HepG2 (cell line): ENCODE measurements around the gene TBX6. TPM values are rescaled to one million over a fixed set of nuclear protein-coding genes. Genes with fewer than 3 reads are reported as not detected.
A peak's percentile ranks its signal among the peaks of the same experiment; 100 is the strongest.

ENCODE experiments used
- ESRRA ChIP-seq: sonication (generic); formaldehyde crosslinking; IDR thresholded peaks from 2 replicates; pipeline ENCODE4 v1.5.1; 2020; ENCODE audit warnings: mild to moderate bottlenecking, low read depth, missing genetic modification reagents
- RBFOX2 ChIP-seq: fragments of 200-400 bp; formaldehyde crosslinking; IDR thresholded peaks from 2 replicates; pipeline ENCODE4 v1.6.1; 2017; ENCODE audit warnings: low read depth, mild to moderate bottlenecking, low read length
- SRSF9 ChIP-seq: fragments of 200-400 bp; formaldehyde crosslinking; IDR thresholded peaks from 2 replicates; pipeline ENCODE4 v1.6.1; 2018; ENCODE audit warnings: borderline replicate concordance, mild to moderate bottlenecking, low read depth, low read length; ENCODE audit not compliant: insufficient read depth, poor library complexity, severe bottlenecking
- SRY ChIP-seq: sonication (generic); formaldehyde crosslinking; IDR thresholded peaks from 2 replicates; pipeline ENCODE4 v1.8.0; 2022; ENCODE audit warnings: mild to moderate bottlenecking, missing genetic modification reagents
- TCF12 ChIP-seq, 2 experiments: fragments of 450-650 bp in 1 of 2; sonication (generic) in 1 of 2; formaldehyde crosslinking in 1 of 2; IDR thresholded peaks; 2 replicates each; pipeline versions ENCODE4 v1.6.1 to v1.8.0; 2017 to 2022; ENCODE audit warnings: antibody characterized with exemption in 1 of 2, mild to moderate bottlenecking in 1 of 2, missing genetic modification reagents in 1 of 2, moderate library complexity in 1 of 2
- ZNF333 ChIP-seq: sonication (generic); formaldehyde crosslinking; IDR thresholded peaks from 2 replicates; pipeline ENCODE4 v1.4.0; 2020; ENCODE audit warnings: mild to moderate bottlenecking, missing genetic modification reagents, borderline replicate concordance
- ZNF558 ChIP-seq: sonication (generic); formaldehyde crosslinking; IDR thresholded peaks from 2 replicates; pipeline ENCODE4 v1.9.0; 2022; ENCODE audit warnings: mild to moderate bottlenecking, missing genetic modification reagents, borderline replicate concordance
- ZNF766 ChIP-seq: sonication (generic); formaldehyde crosslinking; IDR thresholded peaks from 2 replicates; pipeline ENCODE4 v1.5.0; 2020; ENCODE audit warnings: missing genetic modification reagents, borderline replicate concordance
- ZSCAN25 ChIP-seq: sonication (generic); formaldehyde crosslinking; IDR thresholded peaks from 2 replicates; pipeline ENCODE4 v1.8.0; 2022; ENCODE audit warnings: mild to moderate bottlenecking, missing genetic modification reagents
- polyA plus RNA-seq, 8 experiments: library from polyadenylated mRNA; depleted of rRNA in 3 of 8; stranded (reverse) in 7 of 8; unstranded in 1 of 8; fragments of >200 nt; fragmentation: Illumina TruSeq in 4 of 8; extraction: Trizol in 4 of 8; gene quantifications; 2 replicates each; pipeline versions ENCODE4 v1.2.1 to v1.2.3, GENCODE V29; 2011 to 2016; ENCODE audit warnings: low read depth in 4 of 8, missing spikeins in 1 of 8, mixed read lengths in 1 of 8; ENCODE audit not compliant: insufficient read depth in 1 of 8
- total RNA-seq, 5 experiments: library from RNA; depleted of rRNA; stranded (reverse); fragments of >200 nt; fragmentation: Illumina TruSeq; extraction: Trizol; gene quantifications; 2 replicates each; pipeline ENCODE4 v1.2.3, GENCODE V29; 2016; ENCODE audit warnings: low read depth in 1 of 5
- TF ChIP-seq, protein P1 (sequence below): sonication (generic); formaldehyde crosslinking; IDR thresholded peaks from 2 replicates; pipeline ENCODE4 v1.4.0; 2020; ENCODE audit warnings: missing genetic modification reagents
- TF ChIP-seq, protein P2 (sequence below): sonication (generic); formaldehyde crosslinking; IDR thresholded peaks from 2 replicates; pipeline ENCODE4 v1.8.0; 2022; ENCODE audit warnings: missing genetic modification reagents, low read depth, mild to moderate bottlenecking, borderline replicate concordance
- TF ChIP-seq, protein P3 (sequence below): sonication (generic); formaldehyde crosslinking; IDR thresholded peaks from 2 replicates; pipeline ENCODE4 v1.8.0; 2022; ENCODE audit warnings: mild to moderate bottlenecking, missing genetic modification reagents
- TF ChIP-seq, protein P4 (sequence below): sonication (generic); formaldehyde crosslinking; IDR thresholded peaks from 2 replicates; pipeline ENCODE4 v1.5.0; 2020; ENCODE audit warnings: missing genetic modification reagents, mild to moderate bottlenecking, borderline replicate concordance
- TF ChIP-seq, protein P5 (sequence below): IDR thresholded peaks from 2 replicates; pipeline ENCODE4 v1.6.1; 2012; ENCODE audit warnings: low read length, improper control_type of control experiment
- TF ChIP-seq, protein P6 (sequence below): sonication (generic); formaldehyde crosslinking; IDR thresholded peaks from 2 replicates; pipeline ENCODE4 v1.4.0; 2020; ENCODE audit warnings: missing genetic modification reagents, mild to moderate bottlenecking, borderline replicate concordance

The TBX6 gene
- total and polyA plus RNA-seq, 2 of the 13 experiments (the other 11 are each of a cell fraction or from before 2014, with no cell fraction given): 0.24 to 0.42 TPM

DNA sequence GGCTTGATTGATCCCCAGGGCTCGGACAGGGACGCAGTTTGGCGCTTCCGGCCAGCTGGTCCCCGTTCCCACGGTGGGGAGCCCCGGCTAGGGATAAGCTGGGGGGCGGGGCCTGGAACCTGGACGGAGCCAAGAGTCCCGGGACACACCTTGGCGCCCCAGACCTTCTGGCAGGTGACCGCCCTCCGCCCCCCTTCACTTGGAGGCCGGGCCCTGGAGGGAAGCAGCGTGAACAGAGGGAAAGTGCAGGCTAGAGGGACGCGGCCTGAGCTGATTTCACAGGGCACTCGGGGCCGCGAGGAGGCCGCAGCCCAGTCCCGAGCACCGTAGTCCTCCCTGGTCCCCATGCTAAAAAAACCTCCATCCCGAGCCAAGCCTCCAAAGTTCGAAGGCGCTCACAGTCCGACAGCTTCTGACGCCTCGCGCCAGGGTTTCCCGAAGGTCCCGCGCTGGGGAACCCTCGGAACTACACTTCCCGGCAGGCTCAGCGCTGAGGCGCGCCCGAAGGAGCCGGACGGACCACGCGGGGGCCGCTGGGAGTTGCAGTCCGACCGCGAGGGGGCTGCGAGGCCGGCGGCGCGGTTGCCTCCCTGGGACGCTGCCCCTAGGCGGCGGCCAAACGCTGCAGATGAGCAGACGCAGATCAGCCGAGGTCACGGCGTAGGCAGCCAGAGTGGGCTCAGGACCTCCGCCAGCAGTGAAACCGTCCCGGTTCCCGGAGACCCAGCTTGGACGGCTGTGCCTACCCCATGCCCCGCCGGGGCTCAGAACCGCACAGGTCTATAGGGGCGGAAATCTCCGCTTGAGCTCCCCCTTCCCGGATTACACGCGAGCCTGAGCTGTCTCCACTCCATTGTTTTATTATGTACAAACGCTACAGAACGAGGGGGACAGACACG is at the start of gene TBX6 (continued):
- TF ChIP-seq, protein P1, sequence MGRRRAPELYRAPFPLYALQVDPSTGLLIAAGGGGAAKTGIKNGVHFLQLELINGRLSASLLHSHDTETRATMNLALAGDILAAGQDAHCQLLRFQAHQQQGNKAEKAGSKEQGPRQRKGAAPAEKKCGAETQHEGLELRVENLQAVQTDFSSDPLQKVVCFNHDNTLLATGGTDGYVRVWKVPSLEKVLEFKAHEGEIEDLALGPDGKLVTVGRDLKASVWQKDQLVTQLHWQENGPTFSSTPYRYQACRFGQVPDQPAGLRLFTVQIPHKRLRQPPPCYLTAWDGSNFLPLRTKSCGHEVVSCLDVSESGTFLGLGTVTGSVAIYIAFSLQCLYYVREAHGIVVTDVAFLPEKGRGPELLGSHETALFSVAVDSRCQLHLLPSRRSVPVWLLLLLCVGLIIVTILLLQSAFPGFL (CRISPR knock-in tag): no peak; the same call in 1 of the 2 replicates
- no peak for TF ChIP-seq ZNF558 (CRISPR knock-in tag)
- TF ChIP-seq, protein P2, sequence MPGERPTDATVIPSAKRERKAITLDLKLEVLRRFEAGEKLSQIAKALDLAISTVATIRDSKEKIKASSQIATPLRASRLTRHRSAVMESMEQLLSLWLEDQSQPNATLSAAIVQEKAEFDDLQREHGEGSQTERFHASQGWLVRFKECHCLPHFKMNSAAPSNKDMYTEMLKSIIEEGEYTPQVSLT: no peak
- TF ChIP-seq, protein P3, sequence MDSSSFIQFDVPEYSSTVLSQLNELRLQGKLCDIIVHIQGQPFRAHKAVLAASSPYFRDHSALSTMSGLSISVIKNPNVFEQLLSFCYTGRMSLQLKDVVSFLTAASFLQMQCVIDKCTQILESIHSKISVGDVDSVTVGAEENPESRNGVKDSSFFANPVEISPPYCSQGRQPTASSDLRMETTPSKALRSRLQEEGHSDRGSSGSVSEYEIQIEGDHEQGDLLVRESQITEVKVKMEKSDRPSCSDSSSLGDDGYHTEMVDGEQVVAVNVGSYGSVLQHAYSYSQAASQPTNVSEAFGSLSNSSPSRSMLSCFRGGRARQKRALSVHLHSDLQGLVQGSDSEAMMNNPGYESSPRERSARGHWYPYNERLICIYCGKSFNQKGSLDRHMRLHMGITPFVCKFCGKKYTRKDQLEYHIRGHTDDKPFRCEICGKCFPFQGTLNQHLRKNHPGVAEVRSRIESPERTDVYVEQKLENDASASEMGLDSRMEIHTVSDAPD (CRISPR knock-in tag): no peak
- TF ChIP-seq ZSCAN25: peak; percentile 83; the same call in 1 of the 2 replicates
- no peak for TF ChIP-seq TCF12 (IDR thresholded peaks at IDR 0.05)
- no peak for TF ChIP-seq TCF12 (CRISPR knock-in tag; IDR thresholded peaks at IDR 0.05)
- no peak for TF ChIP-seq ESRRA
- TF ChIP-seq, protein P4, sequence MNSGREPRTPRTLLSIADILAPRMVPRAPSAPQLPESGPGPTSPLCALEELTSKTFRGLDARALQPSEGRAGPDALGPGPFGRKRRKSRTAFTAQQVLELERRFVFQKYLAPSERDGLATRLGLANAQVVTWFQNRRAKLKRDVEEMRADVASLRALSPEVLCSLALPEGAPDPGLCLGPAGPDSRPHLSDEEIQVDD (CRISPR knock-in tag): no peak; the same call in 1 of the 2 replicates
- TF ChIP-seq, protein P5, sequence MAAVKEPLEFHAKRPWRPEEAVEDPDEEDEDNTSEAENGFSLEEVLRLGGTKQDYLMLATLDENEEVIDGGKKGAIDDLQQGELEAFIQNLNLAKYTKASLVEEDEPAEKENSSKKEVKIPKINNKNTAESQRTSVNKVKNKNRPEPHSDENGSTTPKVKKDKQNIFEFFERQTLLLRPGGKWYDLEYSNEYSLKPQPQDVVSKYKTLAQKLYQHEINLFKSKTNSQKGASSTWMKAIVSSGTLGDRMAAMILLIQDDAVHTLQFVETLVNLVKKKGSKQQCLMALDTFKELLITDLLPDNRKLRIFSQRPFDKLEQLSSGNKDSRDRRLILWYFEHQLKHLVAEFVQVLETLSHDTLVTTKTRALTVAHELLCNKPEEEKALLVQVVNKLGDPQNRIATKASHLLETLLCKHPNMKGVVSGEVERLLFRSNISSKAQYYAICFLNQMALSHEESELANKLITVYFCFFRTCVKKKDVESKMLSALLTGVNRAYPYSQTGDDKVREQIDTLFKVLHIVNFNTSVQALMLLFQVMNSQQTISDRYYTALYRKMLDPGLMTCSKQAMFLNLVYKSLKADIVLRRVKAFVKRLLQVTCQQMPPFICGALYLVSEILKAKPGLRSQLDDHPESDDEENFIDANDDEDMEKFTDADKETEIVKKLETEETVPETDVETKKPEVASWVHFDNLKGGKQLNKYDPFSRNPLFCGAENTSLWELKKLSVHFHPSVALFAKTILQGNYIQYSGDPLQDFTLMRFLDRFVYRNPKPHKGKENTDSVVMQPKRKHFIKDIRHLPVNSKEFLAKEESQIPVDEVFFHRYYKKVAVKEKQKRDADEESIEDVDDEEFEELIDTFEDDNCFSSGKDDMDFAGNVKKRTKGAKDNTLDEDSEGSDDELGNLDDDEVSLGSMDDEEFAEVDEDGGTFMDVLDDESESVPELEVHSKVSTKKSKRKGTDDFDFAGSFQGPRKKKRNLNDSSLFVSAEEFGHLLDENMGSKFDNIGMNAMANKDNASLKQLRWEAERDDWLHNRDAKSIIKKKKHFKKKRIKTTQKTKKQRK: no peak
- TF ChIP-seq ZNF766 (CRISPR knock-in tag): peak; percentile 78; the same call in 1 of the 2 replicates
- TF ChIP-seq SRSF9: no peak
- TF ChIP-seq, protein P6, sequence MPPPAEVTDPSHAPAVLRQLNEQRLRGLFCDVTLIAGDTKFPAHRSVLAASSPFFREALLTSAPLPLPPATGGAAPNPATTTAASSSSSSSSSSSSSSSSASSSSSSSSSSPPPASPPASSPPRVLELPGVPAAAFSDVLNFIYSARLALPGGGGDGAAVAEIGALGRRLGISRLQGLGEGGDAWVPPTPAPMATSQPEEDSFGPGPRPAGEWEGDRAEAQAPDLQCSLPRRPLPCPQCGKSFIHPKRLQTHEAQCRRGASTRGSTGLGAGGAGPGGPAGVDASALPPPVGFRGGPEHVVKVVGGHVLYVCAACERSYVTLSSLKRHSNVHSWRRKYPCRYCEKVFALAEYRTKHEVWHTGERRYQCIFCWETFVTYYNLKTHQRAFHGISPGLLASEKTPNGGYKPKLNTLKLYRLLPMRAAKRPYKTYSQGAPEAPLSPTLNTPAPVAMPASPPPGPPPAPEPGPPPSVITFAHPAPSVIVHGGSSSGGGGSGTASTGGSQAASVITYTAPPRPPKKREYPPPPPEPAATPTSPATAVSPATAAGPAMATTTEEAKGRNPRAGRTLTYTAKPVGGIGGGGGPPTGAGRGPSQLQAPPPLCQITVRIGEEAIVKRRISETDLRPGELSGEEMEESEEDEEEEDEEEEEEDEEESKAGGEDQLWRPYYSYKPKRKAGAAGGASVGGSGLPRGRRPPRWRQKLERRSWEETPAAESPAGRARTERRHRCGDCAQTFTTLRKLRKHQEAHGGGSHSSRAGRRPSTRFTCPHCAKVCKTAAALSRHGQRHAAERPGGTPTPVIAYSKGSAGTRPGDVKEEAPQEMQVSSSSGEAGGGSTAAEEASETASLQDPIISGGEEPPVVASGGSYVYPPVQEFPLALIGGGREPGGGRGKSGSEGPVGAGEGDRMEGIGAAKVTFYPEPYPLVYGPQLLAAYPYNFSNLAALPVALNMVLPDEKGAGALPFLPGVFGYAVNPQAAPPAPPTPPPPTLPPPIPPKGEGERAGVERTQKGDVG (CRISPR knock-in tag): 0 out of 2 replicates have a peak, but pooled peaks have one; percentile 47
- no peak for TF ChIP-seq SRY (CRISPR knock-in tag)
- no peak for TF ChIP-seq ZNF333 (CRISPR knock-in tag)
- TF ChIP-seq RBFOX2: peak; percentile 85
